ENCODE measurements around the gene CCNT2.

The CCNT2 gene

DNA sequence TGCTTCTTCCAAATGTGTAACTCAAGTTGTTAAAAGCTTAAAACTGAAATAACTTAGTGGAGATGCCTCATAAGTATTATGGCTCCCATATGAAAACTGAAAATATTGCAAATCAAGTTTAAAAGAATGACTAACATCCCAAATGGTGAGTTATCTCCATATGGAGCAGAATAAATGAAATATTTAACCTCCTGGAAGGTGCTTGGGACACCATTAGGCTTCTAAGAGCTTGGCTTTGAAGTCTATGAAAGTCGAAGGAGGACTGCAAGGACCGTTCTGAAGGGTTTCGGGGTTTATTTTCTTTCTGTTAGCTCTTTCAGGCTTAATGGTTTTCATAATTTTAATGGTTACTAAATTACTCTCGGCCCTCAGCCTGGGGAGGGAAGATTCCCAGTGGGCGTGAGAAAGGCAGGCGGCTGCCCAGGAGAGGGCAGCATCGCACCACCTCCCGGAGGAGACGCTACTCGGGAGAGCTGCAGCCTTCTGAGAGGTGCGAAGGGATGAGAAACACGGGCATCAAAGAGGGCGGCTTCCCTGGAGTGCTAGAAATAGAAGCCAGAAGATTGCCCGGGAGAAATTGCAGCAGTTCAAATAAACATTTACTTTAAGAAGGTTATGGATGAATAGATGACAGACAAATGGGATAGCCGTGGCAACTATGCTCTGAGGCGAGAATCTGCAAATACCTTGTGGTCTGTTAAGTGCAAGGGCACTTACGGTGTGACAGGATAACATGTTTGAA, 85.6 kb downstream of the CCNT2 start:
- no peak overlapping the region for H3K4me3 ChIP-seq (ENCODE audit: low read length)
- no peaks in the 10 kb centered on the region for H3K27me3 ChIP-seq (ENCODE audit: insufficient read depth, low read length)
- H2AFZ ChIP-seq (ENCODE audit: low read depth, low read length) = no peak overlapping the region
- H3K36me3 ChIP-seq (ENCODE audit: insufficient read depth, low read length) = no peaks in the 10 kb centered on the region
- H3K9me3 ChIP-seq (ENCODE audit: low read length) = no peaks in the 10 kb centered on the region
- H3K4me1 ChIP-seq (ENCODE audit: insufficient read depth, low read length) = peaks cover 5% of the 10 kb centered on the region

- Histone ChIP-seq H3K4me1 (ENCODE audit: insufficient read depth, low read length) (peaks cover 5% of the 10 kb centered on the region), H3K9me3 (ENCODE audit: low read length) (no peaks in the 10 kb centered on the region), H3K36me3 (ENCODE audit: insufficient read depth, low read length) (no peaks in the 10 kb centered on the region), H3K4me3 (ENCODE audit: low read length) (no peak overlapping the region), H2AFZ (ENCODE audit: low read depth, low read length) (no peak overlapping the region), H3K27me3 (ENCODE audit: insufficient read depth, low read length) (no peaks in the 10 kb centered on the region)
Measured at GRCh38 chr2:135005753-135006152, 87.1 kb downstream of the CCNT2 start.

Measured in neuron (in vitro differentiated cells).